SK-N-SH treated with all-trans-retinoic acid at 6 μM for 48 hours (cell line): Measurements from ENCODE around the gene ZCCHC2.

Source experiments
- ATAC-seq: fragments of 200-7000 bp; cut with Tn5 transposase; 3 replicates; pipeline ENCODE4 v1.9.1; 2020; ENCODE audit warnings: mild to moderate bottlenecking, moderate library complexity
- ARNTL ChIP-seq: fragments of 450-650 bp; formaldehyde crosslinking; IDR thresholded peaks from 2 replicates; pipeline ENCODE4 v1.5.0; 2020; ENCODE audit warnings: low read depth, mild to moderate bottlenecking, moderate library complexity, borderline replicate concordance
- BACH2 ChIP-seq: fragments of 250-450 bp; sonication (Bioruptor Pico); IDR thresholded peaks from 2 replicates; pipeline ENCODE4 v1.9.0; 2021; ENCODE audit warnings: mild to moderate bottlenecking, borderline replicate concordance
- CSDC2 ChIP-seq: fragments of 250-450 bp; sonication (Bioruptor Pico); IDR thresholded peaks from 2 replicates; pipeline ENCODE4 v1.5.0; 2020; ENCODE audit warnings: mild to moderate bottlenecking, moderate library complexity
- ESRRG ChIP-seq: fragments of 250-450 bp; sonication (Bioruptor Pico); IDR thresholded peaks from 2 replicates; pipeline ENCODE4 v1.6.1; 2021; ENCODE audit warnings: mild to moderate bottlenecking
- GLIS3 ChIP-seq: fragments of 250-450 bp; sonication (Bioruptor Pico); IDR thresholded peaks from 2 replicates; pipeline ENCODE4 v1.5.0; 2020; ENCODE audit warnings: mild to moderate bottlenecking, moderate library complexity
- ISL1 ChIP-seq: fragments of 250-450 bp; sonication (Bioruptor Pico); IDR thresholded peaks from 2 replicates; pipeline ENCODE4 v2.1.2; 2022; ENCODE audit warnings: mild to moderate bottlenecking, moderate library complexity
- OSR1 ChIP-seq: fragments of 250-450 bp; sonication (Bioruptor Pico); IDR thresholded peaks from 2 replicates; pipeline ENCODE4 v1.8.0; 2022; ENCODE audit warnings: moderate library complexity, mild to moderate bottlenecking, inconsistent platforms
- POU6F1 ChIP-seq: fragments of 250-450 bp; sonication (Bioruptor Pico); IDR thresholded peaks from 2 replicates; pipeline ENCODE4 v1.8.0; 2021; ENCODE audit warnings: low read depth, mild to moderate bottlenecking, moderate library complexity, borderline replicate concordance
- PPARA ChIP-seq: fragments of 250-450 bp; sonication (Bioruptor Pico); IDR thresholded peaks from 2 replicates; pipeline ENCODE4 v1.5.0; 2020; ENCODE audit warnings: mild to moderate bottlenecking, borderline replicate concordance
- SNAI2 ChIP-seq: fragments of 250-450 bp; sonication (Bioruptor Pico); IDR thresholded peaks from 2 replicates; pipeline ENCODE4 v1.5.0; 2020; ENCODE audit warnings: mild to moderate bottlenecking, moderate library complexity
- TCF4 ChIP-seq: fragments of 250-450 bp; sonication (Bioruptor Pico); IDR thresholded peaks from 2 replicates; pipeline ENCODE4 v1.8.0; 2021; ENCODE audit warnings: mild to moderate bottlenecking, moderate library complexity, borderline replicate concordance
- TOX ChIP-seq: fragments of 250-450 bp; sonication (Bioruptor Pico); IDR thresholded peaks from 2 replicates; pipeline ENCODE4 v1.8.0; 2021; ENCODE audit warnings: mild to moderate bottlenecking, moderate library complexity, borderline replicate concordance
- ZFP3 ChIP-seq: fragments of 250-450 bp; sonication (Bioruptor Pico); IDR thresholded peaks from 2 replicates; pipeline ENCODE4 v1.5.0; 2020; ENCODE audit warnings: mild to moderate bottlenecking, moderate library complexity
- ZFP30 ChIP-seq: fragments of 450-650 bp; formaldehyde crosslinking; IDR thresholded peaks from 2 replicates; pipeline ENCODE4 v1.5.0; 2022; ENCODE audit warnings: mild to moderate bottlenecking, moderate library complexity
- ZNF565 ChIP-seq: fragments of 450-650 bp; formaldehyde crosslinking; conservative IDR thresholded peaks from 2 replicates; pipeline ENCODE4 v1.5.0; 2020; ENCODE audit warnings: low read depth, mild to moderate bottlenecking, moderate library complexity
- ZNF70 ChIP-seq: fragments of 450-650 bp; formaldehyde crosslinking; IDR thresholded peaks from 2 replicates; pipeline ENCODE4 v1.5.0; 2020; ENCODE audit warnings: mild to moderate bottlenecking, moderate library complexity
- ZNF8 ChIP-seq: fragments of 450-650 bp; formaldehyde crosslinking; IDR thresholded peaks from 2 replicates; pipeline ENCODE4 v1.5.0; 2020; ENCODE audit warnings: mild to moderate bottlenecking, moderate library complexity
- TF ChIP-seq, protein P1 (sequence below): fragments of 250-450 bp; sonication (Bioruptor Pico); IDR thresholded peaks from 2 replicates; pipeline ENCODE4 v1.5.0; 2020; ENCODE audit warnings: mild to moderate bottlenecking, moderate library complexity
- TF ChIP-seq, protein P2 (sequence below): fragments of 250-450 bp; sonication (Bioruptor Pico); IDR thresholded peaks from 2 replicates; pipeline ENCODE4 v1.5.1; 2021; ENCODE audit warnings: mild to moderate bottlenecking, moderate library complexity

Gene ZCCHC2

GRCh38 chr18:62603211-62603610 is 80.4 kb downstream of the ZCCHC2 start:
- TF ChIP-seq ZNF70 (CRISPR knock-in tag) (no peak), TCF4 (CRISPR knock-in tag) (no peak), OSR1 (no peak), ISL1 (no peak), ZFP30 (CRISPR knock-in tag) (no peak), BACH2 (CRISPR knock-in tag) (no peak)
- no peak for ATAC-seq

- TF ChIP-seq CSDC2 (CRISPR knock-in tag) (no peak), ESRRG (CRISPR knock-in tag) (no peak), ISL1 (no peak), ZNF565 (CRISPR knock-in tag) (no peak), PPARA (no peak), ZFP30 (CRISPR knock-in tag) (no peak), POU6F1 (no peak), ARNTL (CRISPR knock-in tag) (no peak), ZFP3 (CRISPR knock-in tag) (no peak), SNAI2 (CRISPR knock-in tag) (no peak), GLIS3 (CRISPR knock-in tag) (no peak), ZNF8 (CRISPR knock-in tag) (no peak), BACH2 (CRISPR knock-in tag) (no peak), OSR1 (no peak)
- TF ChIP-seq, protein P1, sequence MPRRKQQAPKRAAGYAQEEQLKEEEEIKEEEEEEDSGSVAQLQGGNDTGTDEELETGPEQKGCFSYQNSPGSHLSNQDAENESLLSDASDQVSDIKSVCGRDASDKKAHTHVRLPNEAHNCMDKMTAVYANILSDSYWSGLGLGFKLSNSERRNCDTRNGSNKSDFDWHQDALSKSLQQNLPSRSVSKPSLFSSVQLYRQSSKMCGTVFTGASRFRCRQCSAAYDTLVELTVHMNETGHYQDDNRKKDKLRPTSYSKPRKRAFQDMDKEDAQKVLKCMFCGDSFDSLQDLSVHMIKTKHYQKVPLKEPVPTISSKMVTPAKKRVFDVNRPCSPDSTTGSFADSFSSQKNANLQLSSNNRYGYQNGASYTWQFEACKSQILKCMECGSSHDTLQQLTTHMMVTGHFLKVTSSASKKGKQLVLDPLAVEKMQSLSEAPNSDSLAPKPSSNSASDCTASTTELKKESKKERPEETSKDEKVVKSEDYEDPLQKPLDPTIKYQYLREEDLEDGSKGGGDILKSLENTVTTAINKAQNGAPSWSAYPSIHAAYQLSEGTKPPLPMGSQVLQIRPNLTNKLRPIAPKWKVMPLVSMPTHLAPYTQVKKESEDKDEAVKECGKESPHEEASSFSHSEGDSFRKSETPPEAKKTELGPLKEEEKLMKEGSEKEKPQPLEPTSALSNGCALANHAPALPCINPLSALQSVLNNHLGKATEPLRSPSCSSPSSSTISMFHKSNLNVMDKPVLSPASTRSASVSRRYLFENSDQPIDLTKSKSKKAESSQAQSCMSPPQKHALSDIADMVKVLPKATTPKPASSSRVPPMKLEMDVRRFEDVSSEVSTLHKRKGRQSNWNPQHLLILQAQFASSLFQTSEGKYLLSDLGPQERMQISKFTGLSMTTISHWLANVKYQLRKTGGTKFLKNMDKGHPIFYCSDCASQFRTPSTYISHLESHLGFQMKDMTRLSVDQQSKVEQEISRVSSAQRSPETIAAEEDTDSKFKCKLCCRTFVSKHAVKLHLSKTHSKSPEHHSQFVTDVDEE = no peak
- no peak for ATAC-seq
Observed at GRCh38 chr18:62603979-62604378, 81.2 kb downstream of the ZCCHC2 start.

DNA sequence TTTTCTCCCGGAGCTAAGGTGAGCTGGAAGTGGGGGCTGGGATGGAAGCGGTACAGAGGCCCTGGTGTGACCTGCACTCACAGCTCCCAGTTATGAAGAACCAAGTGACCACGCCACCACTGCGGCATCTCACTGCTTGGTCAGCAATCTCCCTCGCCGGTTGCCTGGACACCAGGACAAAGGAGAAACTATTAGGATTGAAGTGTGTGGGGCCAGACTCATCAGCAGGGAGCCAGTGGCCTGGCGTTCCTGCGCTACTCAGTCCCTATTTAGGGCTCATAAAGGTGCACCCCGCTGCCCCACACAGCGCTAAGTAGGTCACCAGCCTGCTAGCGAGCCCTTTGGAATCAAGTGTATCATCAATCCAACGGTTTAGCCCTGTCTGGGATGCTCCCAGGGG is 82.9 kb downstream of the ZCCHC2 start:
- TF ChIP-seq, protein P2, sequence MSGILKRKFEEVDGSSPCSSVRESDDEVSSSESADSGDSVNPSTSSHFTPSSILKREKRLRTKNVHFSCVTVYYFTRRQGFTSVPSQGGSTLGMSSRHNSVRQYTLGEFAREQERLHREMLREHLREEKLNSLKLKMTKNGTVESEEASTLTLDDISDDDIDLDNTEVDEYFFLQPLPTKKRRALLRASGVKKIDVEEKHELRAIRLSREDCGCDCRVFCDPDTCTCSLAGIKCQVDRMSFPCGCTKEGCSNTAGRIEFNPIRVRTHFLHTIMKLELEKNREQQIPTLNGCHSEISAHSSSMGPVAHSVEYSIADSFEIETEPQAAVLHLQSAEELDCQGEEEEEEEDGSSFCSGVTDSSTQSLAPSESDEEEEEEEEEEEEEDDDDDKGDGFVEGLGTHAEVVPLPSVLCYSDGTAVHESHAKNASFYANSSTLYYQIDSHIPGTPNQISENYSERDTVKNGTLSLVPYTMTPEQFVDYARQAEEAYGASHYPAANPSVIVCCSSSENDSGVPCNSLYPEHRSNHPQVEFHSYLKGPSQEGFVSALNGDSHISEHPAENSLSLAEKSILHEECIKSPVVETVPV (CRISPR knock-in tag) = no peak
- TF ChIP-seq SNAI2 (CRISPR knock-in tag) (no peak), PPARA (no peak), TOX (CRISPR knock-in tag) (no peak), ARNTL (CRISPR knock-in tag) (no peak), TCF4 (CRISPR knock-in tag) (no peak), ZNF8 (CRISPR knock-in tag) (no peak), CSDC2 (CRISPR knock-in tag) (no peak), POU6F1 (no peak)
- TF ChIP-seq, protein P1 = no peak
- ATAC-seq = no peak
